Thoracic aorta (tissue), 2 donors: Measurements from ENCODE around the gene PASK. TPM values are rescaled to one million over a fixed set of nuclear protein-coding genes. Genes with fewer than 3 reads are reported as not detected.

Experiments used
- ATAC-seq: fragments of 150-250 bp; one replicate; pipeline ENCODE4 v1.8.0; 2017; ENCODE audit warnings: low read depth; ENCODE audit not compliant: insufficient number of reproducible peaks, low FRiP score
- DNase-seq: peaks from one replicate; pipeline ENCODE4 v3.0.0-alpha.2; 2020; ENCODE audit warnings: low spot score
- H3K27ac ChIP-seq, 2 donors: fragments of 200-600 bp; sonication (generic); 1 replicate in 1 of 2; 2 replicates in 1 of 2; pipeline ENCODE4 v1.5.1; 2016; ENCODE audit warnings: mild to moderate bottlenecking in 2 of 2, moderate library complexity in 2 of 2
- H3K27me3 ChIP-seq: fragments of 200-600 bp; sonication (generic); replicated peaks from 2 replicates; pipeline ENCODE4 v1.6.0; 2016; ENCODE audit warnings: mild to moderate bottlenecking; ENCODE audit not compliant: insufficient read depth
- H3K36me3 ChIP-seq: fragments of 200-600 bp; sonication (generic); one replicate; pipeline ENCODE4 v1.5.1; 2016
- H3K4me1 ChIP-seq, 2 donors: fragments of 200-600 bp; sonication (generic); 1 replicate in 1 of 2; 2 replicates in 1 of 2; pipeline versions ENCODE4 v1.5.1 to v1.6.0; 2016; ENCODE audit warnings: low read depth in 2 of 2, mild to moderate bottlenecking in 1 of 2; ENCODE audit not compliant: control insufficient read depth in 1 of 2
- H3K4me3 ChIP-seq: fragments of 200-600 bp; sonication (generic); 2 replicates; pipeline ENCODE4 v1.5.1; 2016; ENCODE audit warnings: mild to moderate bottlenecking
- H3K9me3 ChIP-seq: fragments of 200-600 bp; sonication (generic); 2 replicates; pipeline ENCODE4 v1.5.1; 2016
- total RNA-seq, 2 donors: library from RNA; depleted of rRNA; stranded (reverse); fragments of >200 nt; gene quantifications; one replicate each; pipeline versions ENCODE4 v1.1.0 to v1.2.3, GENCODE V29; 2016
- TF ChIP-seq, protein P1 (sequence below): fragments of 200-600 bp; sonication (generic); IDR thresholded peaks from one replicate; pipeline ENCODE4 v1.5.1; 2019; ENCODE audit warnings: antibody characterized with exemption

PASK gene
- total RNA-seq, 2 donors from 2014 or later: 3.1 to 3.5 TPM

- Histone ChIP-seq H3K36me3 (no peaks in the 10 kb centered on the region), H3K9me3 (no peaks in the 10 kb centered on the region), H3K4me3 (no peak overlapping the region), H3K27ac (no peak overlapping the region), H3K27me3 (no peaks in the 10 kb centered on the region), H3K4me1 (no peaks in the 10 kb centered on the region)
- TF ChIP-seq, protein P1, sequence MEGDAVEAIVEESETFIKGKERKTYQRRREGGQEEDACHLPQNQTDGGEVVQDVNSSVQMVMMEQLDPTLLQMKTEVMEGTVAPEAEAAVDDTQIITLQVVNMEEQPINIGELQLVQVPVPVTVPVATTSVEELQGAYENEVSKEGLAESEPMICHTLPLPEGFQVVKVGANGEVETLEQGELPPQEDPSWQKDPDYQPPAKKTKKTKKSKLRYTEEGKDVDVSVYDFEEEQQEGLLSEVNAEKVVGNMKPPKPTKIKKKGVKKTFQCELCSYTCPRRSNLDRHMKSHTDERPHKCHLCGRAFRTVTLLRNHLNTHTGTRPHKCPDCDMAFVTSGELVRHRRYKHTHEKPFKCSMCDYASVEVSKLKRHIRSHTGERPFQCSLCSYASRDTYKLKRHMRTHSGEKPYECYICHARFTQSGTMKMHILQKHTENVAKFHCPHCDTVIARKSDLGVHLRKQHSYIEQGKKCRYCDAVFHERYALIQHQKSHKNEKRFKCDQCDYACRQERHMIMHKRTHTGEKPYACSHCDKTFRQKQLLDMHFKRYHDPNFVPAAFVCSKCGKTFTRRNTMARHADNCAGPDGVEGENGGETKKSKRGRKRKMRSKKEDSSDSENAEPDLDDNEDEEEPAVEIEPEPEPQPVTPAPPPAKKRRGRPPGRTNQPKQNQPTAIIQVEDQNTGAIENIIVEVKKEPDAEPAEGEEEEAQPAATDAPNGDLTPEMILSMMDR: no peak
- no peak for DNase-seq
- no peak for ATAC-seq
Observed at GRCh38 chr2:241136661-241137260, 12.5 kb downstream of the PASK start.

DNA sequence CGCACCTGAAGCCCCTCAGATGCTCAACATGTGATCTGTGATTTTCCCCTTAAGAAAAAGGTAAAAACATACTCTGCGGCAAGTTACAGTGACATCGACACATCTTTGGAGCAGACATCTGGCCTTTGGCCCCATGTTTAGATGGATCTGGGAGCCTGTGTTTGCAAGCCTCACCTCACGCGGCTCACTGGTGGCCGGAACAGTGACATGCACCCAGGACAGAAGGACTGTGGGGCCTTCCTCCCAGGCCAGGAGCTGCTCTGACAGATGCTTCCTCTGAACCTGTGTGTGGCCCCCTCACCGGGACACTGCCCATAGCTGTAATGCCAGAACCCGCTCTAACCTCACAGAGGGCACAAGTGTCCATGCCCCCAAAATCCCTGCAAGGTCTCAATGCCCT lies 13.1 kb downstream of the PASK start:
- no peaks in the 10 kb centered on the region for H3K9me3 ChIP-seq
- no peak for DNase-seq
- H3K4me1 ChIP-seq: no peaks in the 10 kb centered on the region
- TF ChIP-seq, protein P1: no peak
- H3K36me3 ChIP-seq: no peaks in the 10 kb centered on the region
- no peak for ATAC-seq
- H3K27ac ChIP-seq: no peak overlapping the region
- no peaks in the 10 kb centered on the region for H3K27me3 ChIP-seq
- H3K4me3 ChIP-seq: no peak overlapping the region

DNA sequence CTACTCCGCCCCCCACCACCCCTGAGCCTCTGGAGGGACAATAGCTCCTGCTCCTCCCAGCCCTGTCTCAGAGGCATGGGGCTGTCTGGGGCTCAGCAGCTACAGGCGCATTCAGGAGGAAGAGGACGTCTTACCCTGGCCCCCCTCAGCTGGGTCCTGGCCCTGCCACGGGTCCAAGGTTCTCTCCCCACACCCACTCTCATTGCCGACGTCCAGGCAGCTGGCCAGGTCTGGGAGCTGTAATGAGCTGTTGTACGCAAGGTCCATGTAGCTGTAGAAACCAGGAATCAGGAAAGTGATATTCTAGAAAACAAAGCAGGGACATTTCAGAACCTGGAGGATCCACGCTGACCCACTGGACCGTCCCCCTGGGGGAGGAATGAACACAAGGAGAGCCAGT lies 13.5 kb downstream of the PASK start:
- no peaks in the 10 kb centered on the region for H3K9me3 ChIP-seq
- no peak for DNase-seq
- no peaks in the 10 kb centered on the region for H3K27me3 ChIP-seq
- H3K4me3 ChIP-seq: no peak overlapping the region
- TF ChIP-seq, protein P1: no peak
- no peaks in the 10 kb centered on the region for H3K4me1 ChIP-seq
- H3K36me3 ChIP-seq: no peaks in the 10 kb centered on the region
- no peak overlapping the region for H3K27ac ChIP-seq
- ATAC-seq: no peak

DNA sequence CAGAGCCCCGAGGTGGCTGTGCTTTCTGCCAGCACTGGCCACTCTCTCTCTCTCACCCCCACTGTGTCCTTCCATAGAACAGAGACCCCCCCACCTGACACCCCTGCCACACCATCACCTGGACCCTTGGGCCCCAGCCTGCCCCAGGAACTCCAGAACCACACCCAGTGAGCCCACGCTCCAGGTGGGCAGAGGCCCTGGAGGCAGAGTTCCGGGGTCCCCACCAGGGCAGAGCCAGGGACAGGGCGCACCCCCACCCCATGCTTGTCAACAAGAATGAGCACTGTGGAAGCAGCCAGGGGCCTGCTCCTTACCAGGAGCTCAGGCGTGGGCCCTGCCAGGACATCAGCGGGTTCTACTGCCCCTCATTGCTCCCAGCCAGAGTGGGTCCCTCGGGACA lies 14.6 kb downstream of the PASK start:
- no peak for DNase-seq

DNA sequence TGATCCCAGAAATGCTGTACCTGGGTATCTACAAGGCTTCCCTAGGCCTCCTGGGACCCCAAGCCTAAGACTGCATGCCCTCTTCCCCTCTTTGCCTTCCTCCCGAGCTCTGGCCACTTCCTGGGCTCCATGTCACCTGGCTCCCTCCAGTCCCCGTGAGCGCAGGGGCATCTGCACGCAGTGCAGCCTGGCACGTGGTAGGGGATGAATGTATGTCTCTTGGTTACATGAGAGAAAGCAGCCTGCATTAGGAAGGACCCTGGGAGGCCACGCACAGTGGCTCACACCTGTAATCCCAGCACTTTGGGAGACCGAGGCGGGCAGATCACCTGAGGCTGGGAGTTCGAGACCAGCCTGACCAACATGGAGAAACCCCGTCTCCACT lies 15.8 kb downstream of the PASK start:
- Histone ChIP-seq H3K9me3 (no peaks in the 10 kb centered on the region), H3K27me3 (no peaks in the 10 kb centered on the region), H3K4me1 (no peaks in the 10 kb centered on the region), H3K36me3 (no peaks in the 10 kb centered on the region), H3K4me3 (no peak overlapping the region), H3K27ac (no peak overlapping the region)
- ATAC-seq (no peak), DNase-seq (no peak)
- TF ChIP-seq, protein P1: no peak

More for the DNA sequence above, 14.6 kb downstream of the PASK start:
- ATAC-seq: no peak
- TF ChIP-seq, protein P1: no peak
- Histone ChIP-seq H3K27ac (no peak overlapping the region), H3K27me3 (no peaks in the 10 kb centered on the region), H3K9me3 (no peaks in the 10 kb centered on the region), H3K4me1 (no peaks in the 10 kb centered on the region), H3K4me3 (no peak overlapping the region), H3K36me3 (no peaks in the 10 kb centered on the region)
